22Rv1 (cell line): ENCODE data around the gene TRAF1.

Experiments used
- CTCF ChIP-seq: fragments of 450-650 bp; IDR thresholded peaks from 2 replicates; pipeline ENCODE4 v1.5.1; 2017; ENCODE audit warnings: mild to moderate bottlenecking
- ZFX ChIP-seq: fragments of 450-650 bp; IDR thresholded peaks from 2 replicates; pipeline ENCODE4 v1.6.1; 2017; ENCODE audit warnings: antibody characterized with exemption, borderline replicate concordance

GRCh38 chr9:120942186-120943001, 15.8 kb upstream of the TRAF1 start:
- TF ChIP-seq CTCF (no peak), ZFX (no peak)
